HG03159 (cell line): ENCODE measurements around the gene PTPRH.
"Not testable (repeated sequence)": the region's sequence is repeated elsewhere in the genome, so short reads cannot be mapped to it uniquely, and the experiment has no call there.

Experiments used
- ATAC-seq: cut with Tn5 transposase; IDR thresholded peaks from one replicate; pipeline ENCODE4 v1.9.1; 2021; ENCODE audit warnings: mild to moderate bottlenecking, moderate library complexity; ENCODE audit not compliant: unreplicated experiment

The PTPRH gene

GRCh38 chr19:55186080-55186479, 23.2 kb downstream of the PTPRH start:
- ATAC-seq: no peak

GRCh38 chr19:55181740-55182139, 27.6 kb downstream of the PTPRH start:
- no peak for ATAC-seq

GRCh38 chr19:55179606-55180484, 29.5 kb downstream of the PTPRH start, which contains the start of gene SYT5:
TSS of gene SYT5 (minus strand) at chr19:55180289. CDS start at chr19:55179041, 1,248 bp downstream.
- ATAC-seq: peak; percentile 12

GRCh38 chr19:55178781-55179599, 30.3 kb downstream of the PTPRH start:
- ATAC-seq: peak; percentile 75

- ATAC-seq: no peak
Observed at GRCh38 chr19:55176076-55176475, 33.2 kb downstream of the PTPRH start.

GRCh38 chr19:55175117-55175867, 34.0 kb downstream of the PTPRH start:
- ATAC-seq: no peak

- ATAC-seq: no peak
Observed at GRCh38 chr19:55174425-55175116, 34.7 kb downstream of the PTPRH start.

GRCh38 chr19:55173714-55174409, 35.4 kb downstream of the PTPRH start:
- no peak for ATAC-seq

GRCh38 chr19:55173186-55173713, 36.1 kb downstream of the PTPRH start:
- ATAC-seq: no peak

GRCh38 chr19:55172741-55173140, 36.6 kb downstream of the PTPRH start:
- no peak for ATAC-seq

GRCh38 chr19:55172318-55172717, 37.0 kb downstream of the PTPRH start:
- ATAC-seq: not testable (repeated sequence)

- no peak for ATAC-seq
Observed at GRCh38 chr19:55171440-55171839, 37.9 kb downstream of the PTPRH start.

- ATAC-seq: no peak
Observed at GRCh38 chr19:55169136-55169535, 40.2 kb downstream of the PTPRH start.

- peak; percentile 82 for ATAC-seq
Observed at GRCh38 chr19:55166530-55167268, 42.6 kb downstream of the PTPRH start, which contains the start of gene DNAAF3. TSS of gene DNAAF3 (minus strand) at chr19:55166613. CDS start at chr19:55166413, 200 bp downstream.

- peak; percentile 10 for ATAC-seq
Observed at GRCh38 chr19:55165952-55166529, 43.3 kb downstream of the PTPRH start.

- ATAC-seq: no peak
Observed at GRCh38 chr19:55161571-55162322, 47.6 kb downstream of the PTPRH start.

- ATAC-seq: no peak
Observed at GRCh38 chr19:55160986-55161365, 48.3 kb downstream of the PTPRH start.
